Fibroblast of skin of abdomen (primary cell): ENCODE data around the gene ZNF782.
"Not testable (repeated sequence)": the region's sequence is repeated elsewhere in the genome, so short reads cannot be mapped to it uniquely, and the experiment has no call there.

Experiments
- DNase-seq: peaks from one replicate; pipeline ENCODE4 v3.0.0-alpha.2; 2013

ZNF782 gene

DNA sequence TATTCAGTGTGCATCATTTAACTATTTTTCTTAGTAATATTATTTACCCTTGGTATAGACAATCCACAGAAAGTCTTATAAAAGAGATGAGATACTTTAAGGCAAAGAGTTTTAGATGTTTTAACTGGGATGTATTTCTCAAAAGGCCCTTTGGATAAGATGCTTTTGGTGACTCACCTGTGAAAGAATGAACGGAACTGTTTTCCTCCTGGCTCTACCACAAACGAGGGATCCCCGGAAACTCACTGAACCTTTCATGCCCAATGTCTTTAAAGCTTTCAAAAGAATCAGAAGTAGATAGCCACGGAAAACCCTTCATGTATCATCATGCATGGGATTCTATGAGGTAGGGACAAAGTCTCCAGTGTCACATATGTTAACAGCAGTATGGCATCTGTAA is 1.6 kb downstream of the ZNF782 start:
- peak; percentile 3 for DNase-seq

GRCh38 chr9:96844040-96844439 is 10.3 kb downstream of the ZNF782 start:
- no peak for DNase-seq

DNA sequence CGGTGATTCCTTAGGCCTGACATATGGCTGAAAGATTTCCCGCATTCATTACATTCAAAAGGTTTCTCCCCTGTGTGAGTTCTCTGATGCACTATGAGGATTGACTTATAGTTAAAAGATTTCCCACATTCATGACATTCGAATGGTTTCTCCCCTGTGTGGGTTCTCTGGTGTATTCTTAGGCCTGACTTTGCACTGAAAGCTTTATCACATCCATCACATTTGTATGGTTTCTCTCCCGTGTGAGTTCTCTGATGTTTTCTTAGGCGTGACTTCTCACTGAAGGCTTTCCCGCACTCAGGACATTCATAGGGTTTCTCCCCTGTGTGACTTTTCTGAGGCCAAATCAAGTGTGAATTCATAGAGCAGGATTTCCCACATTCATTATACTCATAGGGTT is 35.8 kb downstream of the ZNF782 start:
- DNase-seq: no peak

- DNase-seq: no peak
Measured at GRCh38 chr9:96817973-96818372, 36.3 kb downstream of the ZNF782 start.

GRCh38 chr9:96813607-96814006 is 40.7 kb downstream of the ZNF782 start:
- no peak for DNase-seq

DNA sequence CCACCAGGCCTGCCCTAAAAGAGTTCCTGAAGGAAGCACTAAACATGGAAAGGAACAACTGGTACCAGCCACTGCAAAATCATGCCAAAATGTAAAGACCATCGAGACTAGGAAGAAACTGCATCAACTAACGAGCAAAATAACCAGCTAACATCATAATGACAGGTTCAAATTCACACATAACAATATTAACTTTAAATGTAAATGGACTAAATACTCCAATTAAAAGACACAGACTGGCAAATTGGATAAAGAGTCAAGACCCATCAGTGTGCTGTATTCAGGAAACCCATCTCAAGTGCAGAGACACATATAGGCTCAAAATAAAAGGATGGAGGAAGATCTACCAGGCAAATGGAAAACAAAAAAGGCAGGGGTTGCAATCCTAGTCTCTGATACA is 55.4 kb downstream of the ZNF782 start:
- DNase-seq: not testable (repeated sequence)

DNA sequence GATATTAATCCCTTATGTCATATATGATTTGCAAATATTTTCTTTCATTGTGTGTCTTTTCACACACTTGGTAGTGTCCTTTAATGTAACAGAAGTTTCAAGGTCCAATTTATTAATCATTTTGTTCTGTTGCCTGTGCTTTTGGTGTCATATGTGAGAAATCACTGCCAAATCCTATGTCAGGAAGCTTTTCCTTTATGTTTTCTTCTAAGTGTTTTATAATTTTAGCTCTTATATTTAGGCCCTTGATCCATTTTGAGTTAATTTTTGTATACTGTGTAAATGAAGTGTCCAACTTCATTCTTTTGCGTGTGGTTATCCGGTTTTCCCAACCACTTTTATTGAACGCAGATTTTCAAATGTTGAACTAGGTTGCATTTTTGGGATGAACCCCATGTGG is 70.3 kb downstream of the ZNF782 start:
- DNase-seq: no peak

- no peak for DNase-seq
Measured at GRCh38 chr9:96782235-96782634, 72.1 kb downstream of the ZNF782 start.

DNA sequence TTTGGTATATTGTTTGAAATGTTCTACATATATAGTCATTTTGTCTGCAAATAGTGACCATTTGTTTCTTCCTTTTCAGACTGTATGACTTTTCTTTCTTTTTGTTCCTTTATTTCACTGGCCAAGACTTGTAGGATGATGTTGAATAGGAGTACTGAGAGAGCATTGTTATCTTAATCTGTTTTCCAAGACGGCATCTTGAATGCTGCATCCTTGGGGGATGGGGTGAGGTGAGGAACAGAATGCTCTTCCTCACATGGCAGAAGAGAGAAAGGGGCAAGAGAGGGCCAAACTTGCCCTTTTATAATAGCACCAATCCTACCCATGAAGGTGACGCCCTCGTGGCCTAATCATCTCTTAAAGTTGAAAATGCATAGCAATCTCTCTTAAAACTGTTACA is 72.8 kb downstream of the ZNF782 start:
- no peak for DNase-seq

- DNase-seq: no peak
Measured at GRCh38 chr9:96779089-96779488, 75.2 kb downstream of the ZNF782 start.

GRCh38 chr9:96777426-96777864 is 76.9 kb downstream of the ZNF782 start:
- DNase-seq: no peak

- no peak for DNase-seq
Measured at GRCh38 chr9:96771124-96771523, 83.2 kb downstream of the ZNF782 start.

DNA sequence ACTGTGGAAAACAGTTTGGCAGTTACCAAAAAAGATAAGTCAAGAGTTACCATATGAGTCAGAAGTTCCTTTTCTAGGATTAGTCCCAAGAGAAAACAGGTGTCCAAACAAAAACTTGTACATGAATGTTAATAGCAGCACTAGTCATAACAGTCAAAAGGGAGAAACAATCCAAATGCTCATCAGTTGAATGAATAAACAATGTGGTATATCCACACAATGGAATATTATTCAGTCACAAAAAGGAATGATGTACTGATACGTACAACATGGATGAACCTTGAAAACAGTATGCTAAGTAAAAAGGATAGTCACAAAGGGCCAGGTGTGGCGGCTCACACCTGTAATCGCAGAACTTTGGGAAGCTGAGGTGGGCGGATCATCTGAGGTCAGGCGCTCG is 84.3 kb downstream of the ZNF782 start:
- no peak for DNase-seq
